HFF-Myc (cell line): ENCODE results near the gene GRM4.
"Not testable (repeated sequence)": the region's sequence is repeated elsewhere in the genome, so short reads cannot be mapped to it uniquely, and the experiment has no call there.

Experiments
- DNase-seq: peaks from one replicate; pipeline ENCODE4 v3.0.0-alpha.2; 2011; ENCODE audit warnings: low read depth; ENCODE audit errors: extremely low read depth
- H3K4me3 ChIP-seq: replicated peaks from 2 replicates; pipeline ENCODE4 v1.5.1; 2011; ENCODE audit warnings: low read depth, mild to moderate bottlenecking, control low read depth, low read length
- TF ChIP-seq, protein P1 (sequence below): IDR thresholded peaks from 2 replicates; pipeline ENCODE4 v1.5.1; 2012; ENCODE audit warnings: mild to moderate bottlenecking, low read depth, low read length, control low read depth; ENCODE audit errors: missing control alignments

GRM4 gene

DNA sequence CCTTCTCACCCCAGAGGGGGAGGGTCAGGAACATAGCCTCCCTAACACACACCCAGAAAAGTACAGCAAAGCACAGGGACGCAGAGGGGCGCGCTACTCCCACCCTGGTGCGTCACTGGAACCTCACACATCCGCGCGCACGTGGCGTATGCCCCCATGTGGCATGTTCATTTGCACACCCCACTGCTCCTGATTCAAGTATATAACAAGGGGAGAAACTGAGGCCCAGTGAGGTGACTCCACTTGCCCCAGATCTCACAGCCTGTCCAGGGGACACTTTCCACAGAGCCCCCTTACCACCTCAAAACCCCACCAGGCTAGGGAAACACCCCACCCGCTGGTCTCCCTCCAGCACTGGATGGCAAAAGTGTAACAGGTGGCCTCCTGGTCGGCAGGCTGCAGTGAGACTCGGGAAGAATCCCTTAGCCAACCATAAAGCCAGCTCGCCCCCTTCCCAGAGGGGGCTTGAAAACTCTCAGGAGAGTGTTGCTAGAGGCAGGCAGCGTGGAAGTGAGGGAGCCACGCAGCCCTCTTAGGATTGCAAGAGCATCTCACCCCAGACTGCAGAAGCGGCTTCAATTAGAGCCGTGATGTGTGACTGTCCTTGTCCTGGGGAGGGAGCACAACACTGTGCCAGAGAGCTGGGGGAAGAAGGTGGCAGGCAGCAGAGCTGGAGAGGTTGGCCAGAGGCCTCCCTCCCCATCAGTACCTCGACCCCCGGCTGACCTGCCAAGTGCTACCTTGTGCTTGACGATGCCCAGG lies at the start of gene GRM4:
Gene GRM4 (minus strand): TSS at position 67 of the 762 bp plus-strand sequence. CDS start 12,591 bp downstream, outside the sequence.
- peak within 1 kb of the TSS; percentile 19; the same call in 1 of the 2 replicates for H3K4me3 ChIP-seq
- TF ChIP-seq, protein P1, sequence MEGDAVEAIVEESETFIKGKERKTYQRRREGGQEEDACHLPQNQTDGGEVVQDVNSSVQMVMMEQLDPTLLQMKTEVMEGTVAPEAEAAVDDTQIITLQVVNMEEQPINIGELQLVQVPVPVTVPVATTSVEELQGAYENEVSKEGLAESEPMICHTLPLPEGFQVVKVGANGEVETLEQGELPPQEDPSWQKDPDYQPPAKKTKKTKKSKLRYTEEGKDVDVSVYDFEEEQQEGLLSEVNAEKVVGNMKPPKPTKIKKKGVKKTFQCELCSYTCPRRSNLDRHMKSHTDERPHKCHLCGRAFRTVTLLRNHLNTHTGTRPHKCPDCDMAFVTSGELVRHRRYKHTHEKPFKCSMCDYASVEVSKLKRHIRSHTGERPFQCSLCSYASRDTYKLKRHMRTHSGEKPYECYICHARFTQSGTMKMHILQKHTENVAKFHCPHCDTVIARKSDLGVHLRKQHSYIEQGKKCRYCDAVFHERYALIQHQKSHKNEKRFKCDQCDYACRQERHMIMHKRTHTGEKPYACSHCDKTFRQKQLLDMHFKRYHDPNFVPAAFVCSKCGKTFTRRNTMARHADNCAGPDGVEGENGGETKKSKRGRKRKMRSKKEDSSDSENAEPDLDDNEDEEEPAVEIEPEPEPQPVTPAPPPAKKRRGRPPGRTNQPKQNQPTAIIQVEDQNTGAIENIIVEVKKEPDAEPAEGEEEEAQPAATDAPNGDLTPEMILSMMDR, result no peak
- no peak for DNase-seq

DNA sequence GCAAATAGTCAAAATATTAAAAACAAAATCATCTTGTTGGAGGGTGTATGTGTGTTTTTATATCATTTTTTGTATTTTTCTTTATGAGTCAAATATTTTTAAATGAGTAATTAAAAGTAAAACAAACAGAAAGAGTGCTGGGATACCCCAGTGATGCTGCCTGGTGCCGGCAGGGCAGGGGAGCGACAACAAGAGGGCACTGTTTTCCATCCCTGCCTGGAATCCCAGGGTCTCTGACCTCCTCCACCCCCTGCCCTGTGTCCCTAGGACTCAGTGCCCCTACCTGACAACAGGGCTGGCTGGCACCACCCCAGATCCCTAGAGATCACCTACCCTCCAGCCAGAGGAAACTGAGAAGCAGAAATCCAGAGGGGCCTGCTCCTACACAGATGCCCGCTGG lies 48.9 kb upstream of the GRM4 start:
- no peak for DNase-seq
- TF ChIP-seq, protein P1, result no peak
- H3K4me3 ChIP-seq, result no peak overlapping the region

DNA sequence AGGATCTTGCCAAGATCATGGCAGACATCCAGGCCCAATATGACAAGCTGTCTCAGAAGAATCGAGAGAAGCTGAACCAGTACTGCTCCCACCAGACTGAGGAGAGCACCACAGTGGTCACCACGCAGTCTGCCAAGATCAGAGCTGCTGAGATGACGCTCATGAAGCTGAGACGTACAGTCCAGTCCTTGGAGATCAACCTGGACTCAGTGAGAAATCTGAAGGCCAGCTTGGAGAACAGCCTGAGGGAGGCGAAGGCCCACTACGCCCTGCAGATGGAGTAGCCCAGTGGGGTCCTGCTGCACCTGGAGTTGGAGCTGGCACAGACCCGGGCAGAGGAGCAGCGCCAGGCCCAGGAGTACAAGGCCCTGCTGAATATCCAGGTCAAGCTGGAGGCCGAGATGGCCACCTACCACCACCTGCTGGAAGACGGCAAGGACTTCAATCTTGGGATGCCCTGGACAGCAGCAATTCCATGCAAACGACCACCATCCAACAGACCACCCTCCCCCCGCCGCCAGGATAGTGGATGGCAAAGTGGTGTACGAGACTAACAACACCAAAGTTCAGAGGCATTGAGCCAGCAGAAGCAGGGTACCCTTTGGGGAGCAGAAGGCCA lies 44.7 kb upstream of the GRM4 start:
- no peak for DNase-seq
- no peak overlapping the region for H3K4me3 ChIP-seq
- TF ChIP-seq, protein P1, result no peak

DNA sequence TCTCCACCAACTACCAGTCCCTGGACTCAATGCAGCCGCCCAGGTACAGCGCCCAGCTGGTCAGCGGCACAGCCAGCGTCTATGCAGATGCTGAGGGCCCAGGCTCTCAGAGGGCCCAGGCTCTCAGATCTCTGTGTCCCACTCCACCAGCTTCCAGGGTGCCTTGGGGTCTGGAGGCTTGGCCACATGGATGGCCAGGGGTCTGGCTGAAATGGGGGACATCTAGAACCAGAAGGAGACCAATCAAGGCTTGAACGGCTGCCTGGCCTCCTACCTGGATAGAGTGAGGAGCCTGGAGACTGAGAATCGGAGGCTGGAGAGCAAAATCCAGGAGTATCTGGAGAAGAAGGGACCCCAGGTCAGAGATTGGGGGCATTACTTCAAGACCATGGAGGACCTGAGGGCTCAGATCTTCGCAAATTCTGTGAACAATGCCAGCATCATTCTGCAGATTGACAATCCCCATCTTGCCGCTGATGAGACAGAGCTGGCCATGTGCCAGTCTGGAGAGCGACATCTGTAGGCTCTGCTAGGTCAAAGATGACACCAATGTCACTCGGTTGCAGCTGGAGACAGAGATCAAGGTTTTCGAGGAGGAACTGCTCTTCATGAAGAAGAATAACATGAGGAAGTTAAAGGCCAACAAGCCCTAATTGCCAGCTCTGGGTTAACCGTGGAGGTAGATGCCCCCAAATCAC lies 44.1 kb upstream of the GRM4 start:
- TF ChIP-seq, protein P1, result no peak
- no peak overlapping the region for H3K4me3 ChIP-seq
- no peak for DNase-seq

DNA sequence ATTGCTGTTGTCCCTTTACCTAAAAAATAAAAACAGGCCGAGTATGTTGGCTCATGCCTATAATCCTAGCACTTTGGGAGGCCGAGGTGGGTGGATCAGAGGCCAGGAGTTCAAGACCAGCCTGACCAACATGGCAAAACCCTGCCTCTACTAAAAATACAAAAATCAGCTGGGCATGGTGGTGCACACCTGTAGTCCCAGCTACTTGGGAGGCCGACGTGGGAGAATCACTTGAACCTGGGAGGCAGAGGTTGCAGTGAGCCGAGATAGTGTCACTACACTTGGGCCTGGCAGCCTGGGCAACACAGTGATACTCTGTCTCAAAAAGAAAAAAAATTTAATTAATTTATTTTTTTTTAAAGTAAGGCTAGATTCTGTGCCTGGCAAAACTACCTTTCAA lies 38.8 kb upstream of the GRM4 start:
- H3K4me3 ChIP-seq, DNase-seq: not testable (repeated sequence)

DNA sequence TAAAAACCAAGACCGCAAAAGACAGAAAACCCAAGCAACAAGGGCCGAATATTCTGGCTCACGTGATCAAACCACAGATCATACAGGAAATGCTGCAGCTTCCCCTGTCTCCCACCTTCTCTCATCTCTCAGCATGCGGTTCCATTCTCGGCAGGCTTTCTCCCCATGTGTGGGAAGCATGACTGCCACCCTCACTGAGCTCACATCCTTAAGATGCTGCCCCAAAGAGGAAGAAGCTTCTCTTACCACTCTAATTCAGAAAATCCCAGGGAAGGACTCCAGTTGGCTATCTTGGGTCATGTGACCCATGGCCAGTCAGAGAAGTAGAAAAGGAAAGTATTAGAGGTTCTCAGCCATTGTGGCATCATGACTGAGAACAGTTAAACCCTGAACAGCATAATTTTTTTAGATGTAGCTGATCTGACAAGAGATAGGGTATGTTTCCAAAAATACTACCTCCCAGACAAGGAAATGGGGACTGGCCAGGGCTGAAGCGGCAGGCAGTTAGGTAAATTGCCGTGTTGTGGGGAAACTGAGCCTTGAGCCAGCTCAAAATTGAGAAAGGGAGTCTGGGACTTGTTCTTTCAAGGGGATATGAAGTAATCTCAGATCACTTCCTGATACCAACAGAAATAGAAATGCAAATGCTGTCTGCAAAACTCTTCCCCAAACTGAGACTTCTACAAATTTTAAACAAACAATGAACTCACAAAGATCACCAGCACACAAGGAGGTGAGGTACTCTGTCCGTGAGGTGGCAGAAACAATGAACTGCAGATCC lies 37.1 kb upstream of the GRM4 start:
- H3K4me3 ChIP-seq, result no peak overlapping the region

More for the DNA sequence above, 37.1 kb upstream of the GRM4 start:
- TF ChIP-seq, protein P1, result no peak
- no peak for DNase-seq
